ENCODE data around the gene FMN2. TPM values are rescaled to one million over a fixed set of nuclear protein-coding genes. Genes with fewer than 3 reads are reported as not detected.

The FMN2 gene
- total RNA-seq = 13.2 and 16.6 TPM in 2 replicates
- long read RNA-seq, partial matches to known transcripts = 2 of 6 reads
- long read RNA-seq, other reads (novel, unspliced or antisense) = 4 of 6 reads

DNA sequence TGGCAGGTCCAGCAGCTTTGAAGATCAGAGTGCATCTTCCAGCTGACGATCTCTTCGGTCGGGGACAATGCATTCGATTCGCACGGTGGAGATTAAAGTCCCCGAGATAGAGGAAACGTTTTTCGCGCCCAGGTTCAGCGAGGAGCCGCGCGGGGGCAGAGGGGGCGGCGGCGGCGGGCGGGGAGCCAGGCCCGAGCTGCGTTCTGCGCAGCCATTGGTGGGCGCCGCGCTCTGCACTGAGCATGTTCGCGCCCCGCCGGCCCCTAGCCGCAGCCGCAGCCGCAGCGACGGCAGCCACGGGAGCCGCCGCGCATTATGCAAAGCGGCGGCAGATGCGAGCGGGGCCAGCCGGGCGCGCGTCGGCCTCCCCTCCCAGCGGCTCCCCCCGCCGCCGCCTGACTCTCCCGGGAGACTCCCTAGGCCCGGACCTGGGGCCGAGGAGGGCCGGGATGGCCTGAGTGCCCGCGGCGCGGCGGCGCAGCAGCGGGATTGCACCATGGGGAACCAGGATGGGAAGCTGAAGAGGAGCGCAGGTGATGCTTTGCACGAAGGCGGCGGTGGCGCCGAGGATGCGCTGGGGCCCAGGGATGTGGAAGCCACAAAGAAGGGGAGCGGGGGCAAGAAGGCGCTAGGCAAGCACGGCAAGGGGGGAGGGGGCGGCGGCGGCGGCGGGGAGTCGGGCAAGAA, at the start of gene FMN2:
Gene FMN2, plus strand, starts transcription at position 270 of the 687 bp plus-strand sequence. Its CDS starts 227 bp downstream, at position 497.
- no peaks in the 10 kb centered on the region for H3K36me3 Mint-ChIP-seq (ENCODE audit: low read depth)
- peaks cover 46% of the 10 kb centered on the region for H3K4me1 Mint-ChIP-seq
- TF ChIP-seq, protein P1, sequence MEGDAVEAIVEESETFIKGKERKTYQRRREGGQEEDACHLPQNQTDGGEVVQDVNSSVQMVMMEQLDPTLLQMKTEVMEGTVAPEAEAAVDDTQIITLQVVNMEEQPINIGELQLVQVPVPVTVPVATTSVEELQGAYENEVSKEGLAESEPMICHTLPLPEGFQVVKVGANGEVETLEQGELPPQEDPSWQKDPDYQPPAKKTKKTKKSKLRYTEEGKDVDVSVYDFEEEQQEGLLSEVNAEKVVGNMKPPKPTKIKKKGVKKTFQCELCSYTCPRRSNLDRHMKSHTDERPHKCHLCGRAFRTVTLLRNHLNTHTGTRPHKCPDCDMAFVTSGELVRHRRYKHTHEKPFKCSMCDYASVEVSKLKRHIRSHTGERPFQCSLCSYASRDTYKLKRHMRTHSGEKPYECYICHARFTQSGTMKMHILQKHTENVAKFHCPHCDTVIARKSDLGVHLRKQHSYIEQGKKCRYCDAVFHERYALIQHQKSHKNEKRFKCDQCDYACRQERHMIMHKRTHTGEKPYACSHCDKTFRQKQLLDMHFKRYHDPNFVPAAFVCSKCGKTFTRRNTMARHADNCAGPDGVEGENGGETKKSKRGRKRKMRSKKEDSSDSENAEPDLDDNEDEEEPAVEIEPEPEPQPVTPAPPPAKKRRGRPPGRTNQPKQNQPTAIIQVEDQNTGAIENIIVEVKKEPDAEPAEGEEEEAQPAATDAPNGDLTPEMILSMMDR (conservative IDR thresholded peaks at IDR 0.05) = no peak
- H3K27ac Mint-ChIP-seq (ENCODE audit: unreplicated experiment) = peak within 1 kb of the TSS; percentile 78
- peak; percentile 61 for DNase-seq (ENCODE audit: low read depth, low spot score)
- no peaks in the 10 kb centered on the region for H3K9me3 Mint-ChIP-seq
- H3K4me3 Mint-ChIP-seq = peak within 1 kb of the TSS; percentile 92
- peaks cover 5% of the 10 kb centered on the region for H3K27me3 Mint-ChIP-seq (ENCODE audit: low read depth)

DNA sequence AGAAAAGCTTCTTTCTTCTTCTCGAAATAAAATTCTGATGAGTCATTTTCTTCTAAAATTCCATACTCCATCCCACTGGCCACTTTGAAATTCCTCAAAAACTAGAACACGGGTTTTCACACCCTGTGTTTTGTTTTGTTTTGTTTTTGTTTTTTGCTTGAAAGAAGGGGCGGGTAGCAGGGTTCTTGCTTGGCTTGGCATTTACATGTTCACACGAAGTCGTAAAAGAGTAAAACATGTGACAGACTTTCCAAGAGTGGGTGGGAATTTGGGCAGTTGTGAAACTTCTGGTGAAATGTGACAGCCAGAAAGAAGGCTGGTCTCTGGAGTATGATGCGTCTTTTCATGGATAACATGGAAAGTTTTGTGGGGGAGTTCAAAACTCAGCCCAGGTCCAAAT, 47.1 kb upstream of the FMN2 start:
- H3K4me1 Mint-ChIP-seq = no peaks in the 10 kb centered on the region
- TF ChIP-seq, protein P1 (conservative IDR thresholded peaks at IDR 0.05) = no peak
- DNase-seq (ENCODE audit: low read depth, low spot score) = no peak
- no peak overlapping the region for H3K27ac Mint-ChIP-seq (ENCODE audit: unreplicated experiment)
- H3K9me3 Mint-ChIP-seq = no peaks in the 10 kb centered on the region
- H3K36me3 Mint-ChIP-seq (ENCODE audit: low read depth) = no peaks in the 10 kb centered on the region
- H3K27me3 Mint-ChIP-seq (ENCODE audit: low read depth) = no peaks in the 10 kb centered on the region
- H3K4me3 Mint-ChIP-seq = no peak overlapping the region

GRCh38 chr1:240046000-240046399, 45.7 kb upstream of the FMN2 start:
- no peaks in the 10 kb centered on the region for H3K9me3 Mint-ChIP-seq
- no peaks in the 10 kb centered on the region for H3K36me3 Mint-ChIP-seq (ENCODE audit: low read depth)
- no peak for DNase-seq (ENCODE audit: low read depth, low spot score)
- H3K4me3 Mint-ChIP-seq = no peak overlapping the region
- TF ChIP-seq, protein P1 (conservative IDR thresholded peaks at IDR 0.05) = no peak
- H3K27ac Mint-ChIP-seq (ENCODE audit: unreplicated experiment) = no peak overlapping the region
- no peaks in the 10 kb centered on the region for H3K27me3 Mint-ChIP-seq (ENCODE audit: low read depth)
- H3K4me1 Mint-ChIP-seq = no peaks in the 10 kb centered on the region

- DNase-seq (ENCODE audit: low read depth, low spot score) = no peak
- H3K4me1 Mint-ChIP-seq = peaks cover 6% of the 10 kb centered on the region
- TF ChIP-seq, protein P1 (conservative IDR thresholded peaks at IDR 0.05) = no peak
- no peaks in the 10 kb centered on the region for H3K9me3 Mint-ChIP-seq
- H3K27ac Mint-ChIP-seq (ENCODE audit: unreplicated experiment) = peak overlapping the region; percentile 20
- no peak overlapping the region for H3K4me3 Mint-ChIP-seq
- H3K36me3 Mint-ChIP-seq (ENCODE audit: low read depth) = no peaks in the 10 kb centered on the region
- no peaks in the 10 kb centered on the region for H3K27me3 Mint-ChIP-seq (ENCODE audit: low read depth)
Measured at GRCh38 chr1:240054109-240054701, 37.5 kb upstream of the FMN2 start.

DNA sequence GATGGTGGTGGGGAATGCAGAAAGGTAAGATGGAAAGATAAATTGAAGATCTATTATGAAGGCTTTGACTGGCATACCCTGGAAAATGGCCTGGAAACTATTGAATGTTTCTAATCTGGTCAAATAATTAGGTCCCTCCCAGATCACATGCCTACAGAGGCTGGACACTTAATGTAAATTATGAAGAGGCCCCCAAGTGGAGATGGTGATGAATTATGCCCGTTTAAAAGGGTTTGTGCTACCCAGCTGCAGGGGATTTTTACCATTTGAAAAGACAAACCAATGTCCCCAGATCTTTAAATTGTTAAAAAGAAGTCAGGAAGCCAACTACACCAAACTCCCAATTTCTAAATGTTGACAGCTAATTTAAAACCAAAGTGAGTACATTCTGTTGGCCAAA, 35.7 kb upstream of the FMN2 start:
- TF ChIP-seq, protein P1 (conservative IDR thresholded peaks at IDR 0.05) = no peak
- H3K36me3 Mint-ChIP-seq (ENCODE audit: low read depth) = no peaks in the 10 kb centered on the region
- H3K9me3 Mint-ChIP-seq = no peaks in the 10 kb centered on the region
- peak overlapping the region; percentile 32 for H3K27ac Mint-ChIP-seq (ENCODE audit: unreplicated experiment)
- no peak overlapping the region for H3K4me3 Mint-ChIP-seq
- no peaks in the 10 kb centered on the region for H3K27me3 Mint-ChIP-seq (ENCODE audit: low read depth)
- peaks cover 11% of the 10 kb centered on the region for H3K4me1 Mint-ChIP-seq
- DNase-seq (ENCODE audit: low read depth, low spot score) = no peak
